ENCODE measurements around the gene PPP6R2. TPM values are rescaled to one million over a fixed set of nuclear protein-coding genes. Genes with fewer than 3 reads are reported as not detected.

Gene PPP6R2
- total and polyA plus RNA-seq, 9 of the 15 experiments (the other 6 are each of a cell fraction or from before 2014, with no cell fraction given) = 0.32 to 39.8 (median 21.4) TPM

DNA sequence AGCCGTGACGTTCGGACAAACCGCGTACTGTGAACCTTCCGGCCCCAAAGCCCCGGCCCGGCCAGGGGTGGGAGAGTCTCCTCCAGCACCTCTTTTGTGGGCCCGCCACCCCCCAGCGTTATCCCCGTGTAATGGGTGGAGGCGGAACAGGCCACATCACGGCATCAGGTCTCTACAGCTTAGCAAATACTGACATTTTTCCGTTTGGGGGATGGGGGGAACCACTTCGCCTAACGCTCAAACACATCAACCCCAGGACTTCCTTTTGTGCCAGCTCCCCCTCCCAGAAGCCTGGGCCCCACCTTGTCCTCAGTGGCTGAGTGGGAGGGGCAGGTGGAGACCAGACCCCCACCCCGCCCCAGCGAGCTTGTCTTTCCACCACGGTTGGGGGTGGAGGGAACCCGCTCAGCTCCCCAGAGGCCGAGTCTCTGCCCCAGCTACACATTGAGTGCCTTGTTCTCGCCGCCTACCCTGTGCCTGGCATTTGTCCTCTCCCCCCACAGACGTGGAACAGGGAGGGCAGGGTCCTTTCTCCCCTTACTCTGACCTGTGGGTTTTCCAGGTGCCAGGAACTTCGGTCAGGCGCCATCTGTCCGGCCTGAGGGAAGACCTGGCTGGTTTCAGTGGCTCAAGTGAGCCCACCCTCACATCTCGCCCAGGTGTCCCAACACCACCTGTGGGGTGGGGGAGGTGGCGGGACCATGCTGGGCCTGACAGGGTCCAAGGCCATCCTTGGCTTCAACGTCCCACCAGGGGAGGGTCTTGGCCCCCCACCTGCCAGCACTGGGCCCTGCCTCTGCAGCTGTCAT is 102.1 kb downstream of the PPP6R2 start:
- Histone ChIP-seq H4K20me1 (replicated peaks; ENCODE audit: control insufficient read depth, insufficient read depth, low read length) (no peaks in the 10 kb centered on the region), H3K36me3 (ENCODE audit: control insufficient read depth, insufficient read depth, low read length) (peaks cover 63% of the 10 kb centered on the region; the same call in 1 of the 3 replicates), H3K9me1 (ENCODE audit: control insufficient read depth, insufficient read depth, low read length) (peaks cover 2% of the 10 kb centered on the region), H3K27me3 (ENCODE audit: control insufficient read depth in 2 of 2, insufficient read depth in 2 of 2, low read length in 2 of 2) (no peaks in the 10 kb centered on the region), H3K4me2 (ENCODE audit: insufficient read depth, low read length) (no peak overlapping the region), H3K9ac (ENCODE audit: insufficient read depth in 1 of 2, low read depth in 2 of 2, low read length in 2 of 2) (no peak overlapping the region; a peak in 1 of 4 replicates), H3K4me1 (replicated peaks in 1 of 2; ENCODE audit: control insufficient read depth in 2 of 2, insufficient read depth in 2 of 2, low read length in 2 of 2) (peaks cover 0 to 42% of the 10 kb centered on the region in 2 experiments; a peak in 2 of 5 replicates), H3K4me3 (no peak overlapping the region), H3K9me3 (replicated peaks; ENCODE audit: control insufficient read depth, insufficient read depth, low read depth, low read length) (no peaks in the 10 kb centered on the region), H2AFZ (ENCODE audit: low read depth, low read length) (no peak overlapping the region), H3K79me2 (ENCODE audit: control insufficient read depth, insufficient read depth, low read length) (no peaks in the 10 kb centered on the region), H3K27ac (ENCODE audit: extremely low read depth, low read depth, low read length) (no peak overlapping the region)
- TF ChIP-seq NFXL1 (CRISPR knock-in tag; IDR thresholded peaks at IDR 0.05) = no peak
- TF ChIP-seq, protein P1, sequence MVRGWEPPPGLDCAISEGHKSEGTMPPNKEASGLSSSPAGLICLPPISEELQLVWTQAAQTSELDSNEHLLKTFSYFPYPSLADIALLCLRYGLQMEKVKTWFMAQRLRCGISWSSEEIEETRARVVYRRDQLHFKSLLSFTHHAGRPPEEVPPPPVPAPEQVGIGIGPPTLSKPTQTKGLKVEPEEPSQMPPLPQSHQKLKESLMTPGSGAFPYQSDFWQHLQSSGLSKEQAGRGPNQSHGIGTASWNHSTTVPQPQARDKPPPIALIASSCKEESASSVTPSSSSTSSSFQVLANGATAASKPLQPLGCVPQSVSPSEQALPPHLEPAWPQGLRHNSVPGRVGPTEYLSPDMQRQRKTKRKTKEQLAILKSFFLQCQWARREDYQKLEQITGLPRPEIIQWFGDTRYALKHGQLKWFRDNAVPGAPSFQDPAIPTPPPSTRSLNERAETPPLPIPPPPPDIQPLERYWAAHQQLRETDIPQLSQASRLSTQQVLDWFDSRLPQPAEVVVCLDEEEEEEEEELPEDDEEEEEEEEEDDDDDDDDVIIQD (CRISPR knock-in tag; IDR thresholded peaks at IDR 0.05) = no peak
- peak; percentile 79 for TF ChIP-seq POLR2AphosphoS2 (IDR thresholded peaks at IDR 0.05; ENCODE audit: low read length)
- TF ChIP-seq SRSF3 (IDR thresholded peaks at IDR 0.05; ENCODE audit: insufficient read depth, low read length) = no peak
- TF ChIP-seq SUPT5H (IDR thresholded peaks at IDR 0.05) = peak; percentile 57; the same call in 1 of the 2 replicates
- peak; percentile 72 for TF ChIP-seq POLR2G (IDR thresholded peaks at IDR 0.05; ENCODE audit: low read depth, low read length)
- TF ChIP-seq RBM22 (IDR thresholded peaks at IDR 0.05; ENCODE audit: low read depth, low read length, poor library complexity, severe bottlenecking) = peak; percentile 63
- no peak for TF ChIP-seq CREB1 (IDR thresholded peaks at IDR 0.05)
- no peak for TF ChIP-seq CREB1 (CRISPR knock-in tag; IDR thresholded peaks at IDR 0.05)
- TF ChIP-seq POLR2A (conservative IDR thresholded peaks at IDR 0.05) = peak; percentile 63
- TF ChIP-seq RBFOX2 (IDR thresholded peaks at IDR 0.05; ENCODE audit: low read depth, low read length) = 0 out of 2 replicates have a peak, but pooled peaks have one; percentile 11
- FAIRE-seq = no peak
- CTCF ChIA-PET (ENCODE audit: low intra/inter-chr PET ratio) = no interaction called here
- 61% methylated on average over 13 of the region's 30 CpGs for WGBS (ENCODE audit: insufficient coverage, low coverage, missing lambda C conversion rate)
- in situ Hi-C loops (cut with MboI) (no loop called here), intact Hi-C loops (cut with micrococcal nuclease) (no loop called here)
- peak in 1 of 4 experiments; percentile 24 for DNase-seq (ENCODE audit: extremely low read depth in 1 of 4, low spot score in 3 of 4)
- POLR2A ChIA-PET = interaction anchor here (0.6 to 0.7 kb wide), 3 partner anchors 27 to 581 kb away, joined by 3 read pairs; no protein-coding TSS in a partner anchor
- no peak for ATAC-seq
- TSS peak; percentile 41 for BruUV-seq (replicated peaks)
